ENCODE data around the gene UBE2D2. TPM values are rescaled to one million over a fixed set of nuclear protein-coding genes. Genes with fewer than 3 reads are reported as not detected.

Gene UBE2D2
- total RNA-seq, 4 donors from 2014 or later: 98.5 to 199 (median 131) TPM

DNA sequence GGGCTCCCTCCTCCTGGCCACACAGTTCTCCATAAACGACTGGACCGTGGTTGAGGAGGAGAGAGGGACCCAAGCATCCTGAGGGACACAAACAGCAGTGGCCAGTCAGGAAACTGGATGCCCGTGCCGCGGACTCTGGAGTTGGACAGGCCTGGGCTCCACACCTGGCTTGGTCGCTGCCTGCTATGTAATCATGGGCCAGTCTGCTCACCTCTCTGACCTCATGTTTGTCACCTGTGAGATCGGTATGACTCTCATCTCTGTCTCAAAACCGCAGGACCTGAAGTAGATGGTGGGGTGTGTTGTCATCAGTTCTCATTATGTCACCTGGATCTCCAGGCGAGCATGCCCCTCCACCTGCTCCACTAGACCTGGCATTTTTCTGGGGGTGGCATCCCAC, 101.5 kb downstream of the UBE2D2 start:
- intact Hi-C loops (cut with DNase I; ENCODE audit: low total_unique reads): no loop called here

DNA sequence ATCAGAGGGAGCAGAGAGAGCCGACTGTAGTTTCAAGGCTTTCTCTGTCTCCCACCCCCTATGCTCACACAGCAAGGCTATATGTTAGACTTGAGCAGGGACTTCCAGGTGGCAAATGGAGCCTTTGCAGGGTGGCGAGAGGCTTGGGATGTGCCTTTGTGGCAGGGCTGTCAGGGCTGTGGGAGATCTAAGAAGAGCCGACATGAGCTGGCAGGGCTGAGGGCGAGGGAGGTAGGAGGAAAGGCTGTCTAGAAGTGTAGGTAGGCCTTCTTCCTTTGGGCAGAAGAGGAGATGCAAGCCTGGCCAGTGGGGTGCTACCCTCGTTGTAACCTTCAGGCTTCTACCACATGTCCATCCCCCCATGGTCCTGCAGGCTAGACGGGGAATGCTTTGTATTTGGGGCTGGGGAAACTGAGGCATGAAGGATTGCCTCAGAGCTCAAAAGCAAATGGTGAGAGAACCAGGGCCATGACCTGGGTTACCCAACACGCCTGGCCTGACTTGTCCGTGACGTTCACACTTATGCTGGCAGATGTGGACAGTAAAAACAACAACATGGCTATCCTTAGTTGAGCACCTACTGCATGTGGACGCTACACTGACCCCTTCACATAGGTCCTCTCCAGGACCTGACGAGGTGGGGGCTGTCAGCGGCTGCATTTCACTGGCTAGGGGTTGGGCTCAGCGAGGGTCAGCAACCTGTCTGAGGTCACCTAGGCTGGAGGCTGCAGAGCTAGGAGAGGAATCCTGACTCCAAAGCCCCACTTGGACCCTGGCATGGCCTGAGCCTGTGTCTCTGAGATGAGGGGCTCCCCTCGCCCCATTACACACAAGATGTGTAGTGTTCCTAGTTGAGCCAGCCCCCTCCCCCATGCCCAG, 102.3 kb downstream of the UBE2D2 start:
- H3K4me3 ChIP-seq: no peak overlapping the region
- peaks cover 91 to 95% of the 10 kb centered on the region in 2 donors for H3K4me1 ChIP-seq
- TF ChIP-seq, protein P1, sequence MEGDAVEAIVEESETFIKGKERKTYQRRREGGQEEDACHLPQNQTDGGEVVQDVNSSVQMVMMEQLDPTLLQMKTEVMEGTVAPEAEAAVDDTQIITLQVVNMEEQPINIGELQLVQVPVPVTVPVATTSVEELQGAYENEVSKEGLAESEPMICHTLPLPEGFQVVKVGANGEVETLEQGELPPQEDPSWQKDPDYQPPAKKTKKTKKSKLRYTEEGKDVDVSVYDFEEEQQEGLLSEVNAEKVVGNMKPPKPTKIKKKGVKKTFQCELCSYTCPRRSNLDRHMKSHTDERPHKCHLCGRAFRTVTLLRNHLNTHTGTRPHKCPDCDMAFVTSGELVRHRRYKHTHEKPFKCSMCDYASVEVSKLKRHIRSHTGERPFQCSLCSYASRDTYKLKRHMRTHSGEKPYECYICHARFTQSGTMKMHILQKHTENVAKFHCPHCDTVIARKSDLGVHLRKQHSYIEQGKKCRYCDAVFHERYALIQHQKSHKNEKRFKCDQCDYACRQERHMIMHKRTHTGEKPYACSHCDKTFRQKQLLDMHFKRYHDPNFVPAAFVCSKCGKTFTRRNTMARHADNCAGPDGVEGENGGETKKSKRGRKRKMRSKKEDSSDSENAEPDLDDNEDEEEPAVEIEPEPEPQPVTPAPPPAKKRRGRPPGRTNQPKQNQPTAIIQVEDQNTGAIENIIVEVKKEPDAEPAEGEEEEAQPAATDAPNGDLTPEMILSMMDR (IDR thresholded peaks at IDR 0.05 in 4 of 5, conservative IDR thresholded peaks at IDR 0.05 in 1 of 5): no peak
- TF ChIP-seq POLR2A (IDR thresholded peaks at IDR 0.05): no peak
- no peaks in the 10 kb centered on the region for H3K27me3 ChIP-seq
- ATAC-seq (no peak), DNase-seq (no peak)
- no peaks in the 10 kb centered on the region for H3K9me3 ChIP-seq
- in situ Hi-C loops (cut with MboI; ENCODE audit: low sequenced_read_pairs in 4 of 4): no loop called here
- no peaks in the 10 kb centered on the region for H3K36me3 ChIP-seq
- intact Hi-C loops (cut with DNase I; ENCODE audit: low total_unique reads): no loop called here
- H3K27ac ChIP-seq: peak overlapping the region; percentile 97 to 99 (median 98)

More for the DNA sequence above, 101.5 kb downstream of the UBE2D2 start:
- Histone ChIP-seq H3K27ac (peak overlapping the region; percentile 97 to 99 (median 98)), H3K9me3 (no peaks in the 10 kb centered on the region), H3K27me3 (no peaks in the 10 kb centered on the region), H3K36me3 (no peaks in the 10 kb centered on the region), H3K4me3 (no peak overlapping the region), H3K4me1 (peaks cover 92 to 98% of the 10 kb centered on the region in 2 donors)
- DNase-seq (no peak), ATAC-seq (no peak)
- TF ChIP-seq, protein P1 (IDR thresholded peaks at IDR 0.05 in 4 of 5, conservative IDR thresholded peaks at IDR 0.05 in 1 of 5): no peak
- TF ChIP-seq POLR2A (IDR thresholded peaks at IDR 0.05): no peak
- in situ Hi-C loops (cut with MboI; ENCODE audit: low sequenced_read_pairs in 4 of 4): no loop called here

DNA sequence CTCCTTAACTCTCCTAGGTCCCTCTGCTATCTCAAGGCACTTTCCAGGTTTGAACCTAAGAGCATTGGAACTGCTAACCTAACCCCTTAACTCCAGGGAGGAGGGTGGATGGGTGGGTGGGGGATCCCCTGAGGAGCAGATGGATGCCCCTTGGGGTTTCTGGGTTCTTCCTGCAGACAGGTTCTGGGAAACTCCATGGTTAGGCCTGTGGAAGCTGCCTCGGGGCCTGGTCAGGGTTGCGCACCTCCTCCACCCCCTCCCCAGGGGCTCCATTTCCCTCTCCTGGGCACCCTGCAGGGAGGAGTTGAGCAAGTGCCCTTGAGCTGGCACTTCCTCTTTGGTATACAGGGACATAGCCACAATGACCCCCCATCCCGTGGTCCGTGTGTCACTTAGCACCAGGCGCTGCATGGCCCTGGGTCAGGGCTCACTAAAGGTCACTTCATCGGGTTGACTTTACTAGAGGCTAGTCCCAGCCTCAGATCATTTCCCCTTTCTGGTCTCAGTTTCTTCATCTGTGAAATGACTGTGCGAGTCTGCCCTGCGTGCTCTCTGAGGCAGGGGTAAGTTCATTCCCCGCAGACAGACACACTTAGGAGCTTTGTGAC, 103.1 kb downstream of the UBE2D2 start:
- in situ Hi-C loops (cut with MboI; ENCODE audit: low sequenced_read_pairs in 4 of 4): no loop called here
- DNase-seq (peak in 1 of 2 donors; percentile 81), ATAC-seq (no peak)
- TF ChIP-seq POLR2A (IDR thresholded peaks at IDR 0.05): no peak
- TF ChIP-seq, protein P1 (IDR thresholded peaks at IDR 0.05 in 4 of 5, conservative IDR thresholded peaks at IDR 0.05 in 1 of 5): no peak
- intact Hi-C loops (cut with DNase I; ENCODE audit: low total_unique reads): no loop called here
- Histone ChIP-seq H3K27ac (peak overlapping the region; percentile 97 to 99 (median 98)), H3K4me1 (peaks cover 91 to 95% of the 10 kb centered on the region in 2 donors), H3K9me3 (no peaks in the 10 kb centered on the region), H3K27me3 (no peaks in the 10 kb centered on the region), H3K36me3 (no peaks in the 10 kb centered on the region), H3K4me3 (no peak overlapping the region)

DNA sequence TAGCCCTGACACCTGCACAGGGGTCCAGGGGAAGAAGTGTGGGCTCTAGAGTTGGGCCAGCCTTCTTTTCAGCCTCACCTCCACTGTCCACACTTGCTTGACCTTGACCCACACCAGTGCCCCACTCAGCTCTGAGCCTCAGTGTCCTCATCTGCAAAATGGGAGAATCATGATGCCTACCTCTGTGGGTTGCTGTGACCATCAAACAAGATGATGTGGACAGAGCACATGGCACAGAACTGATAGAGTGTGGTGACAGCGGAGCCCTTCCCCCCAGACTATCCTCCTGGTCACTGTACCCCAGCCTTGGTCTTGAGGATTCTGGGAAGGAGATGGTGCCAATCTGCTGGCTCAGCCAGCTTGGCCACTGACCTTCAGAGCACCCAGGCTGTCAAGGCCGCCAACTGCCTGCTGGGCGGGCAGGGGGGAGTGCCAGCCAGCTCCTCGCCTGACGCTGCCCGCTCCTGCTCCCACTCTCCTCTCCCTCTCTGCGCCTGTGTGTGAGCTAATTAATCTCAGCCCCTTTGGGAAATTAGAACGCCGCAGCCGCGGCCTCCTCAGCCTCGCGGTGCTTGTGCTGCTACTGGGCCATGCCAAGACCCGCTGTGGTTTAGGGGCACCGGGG, 103.7 kb downstream of the UBE2D2 start:
- H3K27ac ChIP-seq: peak overlapping the region; percentile 97 to 99 (median 98)
- H3K4me3 ChIP-seq: peak overlapping the region; percentile 7 to 46 (median 24)
- no peaks in the 10 kb centered on the region for H3K27me3 ChIP-seq
- peak in 1 of 2 donors; percentile 10 for ATAC-seq
- TF ChIP-seq, protein P1 (IDR thresholded peaks at IDR 0.05 in 4 of 5, conservative IDR thresholded peaks at IDR 0.05 in 1 of 5): no peak
- TF ChIP-seq POLR2A (IDR thresholded peaks at IDR 0.05): no peak
- H3K4me1 ChIP-seq: peaks cover 91 to 95% of the 10 kb centered on the region in 2 donors
- no peaks in the 10 kb centered on the region for H3K9me3 ChIP-seq
- intact Hi-C loops (cut with DNase I; ENCODE audit: low total_unique reads) (no loop called here), in situ Hi-C loops (cut with MboI; ENCODE audit: low sequenced_read_pairs in 4 of 4) (no loop called here)
- peak in 1 of 2 donors; percentile 85 for DNase-seq
- no peaks in the 10 kb centered on the region for H3K36me3 ChIP-seq

Measured in gastrocnemius medialis (tissue), 4 donors.